Fibroblast of lung (primary cell): ENCODE measurements around the gene PUM2.

Source experiments
- EZH2 ChIP-seq: IDR thresholded peaks from 2 replicates; pipeline ENCODE4 v1.5.1; 2012; ENCODE audit warnings: low read length, control low read depth, mild to moderate bottlenecking; ENCODE audit errors: missing control alignments
- TF ChIP-seq, protein P1 (sequence below), 2 donors: IDR thresholded peaks in 1 of 2; conservative IDR thresholded peaks in 1 of 2; 1 replicate in 1 of 2; 2 replicates in 1 of 2; pipeline ENCODE4 v1.5.1; 2011 to 2012; ENCODE audit warnings: low read length in 2 of 2, control low read depth in 1 of 2, inconsistent platforms in 1 of 2, low read depth in 1 of 2, mild to moderate bottlenecking in 1 of 2

DNA sequence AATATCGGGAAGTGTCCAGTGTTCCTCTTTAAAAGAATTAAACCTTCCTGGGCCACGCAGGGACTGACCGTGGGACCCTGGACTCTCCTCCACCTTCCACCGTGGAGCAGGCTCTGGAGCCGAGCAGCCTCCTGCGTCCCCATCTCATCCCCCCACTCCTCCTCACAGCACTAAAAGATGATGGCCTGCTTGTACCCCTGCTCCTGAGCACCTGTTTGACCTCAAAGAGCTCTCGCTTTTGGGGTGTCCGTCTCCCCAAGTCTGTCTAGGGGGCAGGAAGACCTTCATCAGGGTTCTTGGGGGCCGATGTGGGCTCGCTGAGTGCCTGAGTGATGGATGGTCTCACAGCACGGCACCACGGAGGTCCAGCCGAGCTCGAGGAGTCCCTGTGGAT lies 124.5 kb downstream of the PUM2 start:
- TF ChIP-seq, protein P1, sequence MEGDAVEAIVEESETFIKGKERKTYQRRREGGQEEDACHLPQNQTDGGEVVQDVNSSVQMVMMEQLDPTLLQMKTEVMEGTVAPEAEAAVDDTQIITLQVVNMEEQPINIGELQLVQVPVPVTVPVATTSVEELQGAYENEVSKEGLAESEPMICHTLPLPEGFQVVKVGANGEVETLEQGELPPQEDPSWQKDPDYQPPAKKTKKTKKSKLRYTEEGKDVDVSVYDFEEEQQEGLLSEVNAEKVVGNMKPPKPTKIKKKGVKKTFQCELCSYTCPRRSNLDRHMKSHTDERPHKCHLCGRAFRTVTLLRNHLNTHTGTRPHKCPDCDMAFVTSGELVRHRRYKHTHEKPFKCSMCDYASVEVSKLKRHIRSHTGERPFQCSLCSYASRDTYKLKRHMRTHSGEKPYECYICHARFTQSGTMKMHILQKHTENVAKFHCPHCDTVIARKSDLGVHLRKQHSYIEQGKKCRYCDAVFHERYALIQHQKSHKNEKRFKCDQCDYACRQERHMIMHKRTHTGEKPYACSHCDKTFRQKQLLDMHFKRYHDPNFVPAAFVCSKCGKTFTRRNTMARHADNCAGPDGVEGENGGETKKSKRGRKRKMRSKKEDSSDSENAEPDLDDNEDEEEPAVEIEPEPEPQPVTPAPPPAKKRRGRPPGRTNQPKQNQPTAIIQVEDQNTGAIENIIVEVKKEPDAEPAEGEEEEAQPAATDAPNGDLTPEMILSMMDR (conservative IDR thresholded peaks at IDR 0.05 in 1 of 2, IDR thresholded peaks at IDR 0.05 in 1 of 2; ENCODE audit: low read depth in 1 of 2, low read length in 2 of 2): no peak
- no peak for TF ChIP-seq EZH2
